ENCODE measurements around the gene SERINC3.

Gene SERINC3

DNA sequence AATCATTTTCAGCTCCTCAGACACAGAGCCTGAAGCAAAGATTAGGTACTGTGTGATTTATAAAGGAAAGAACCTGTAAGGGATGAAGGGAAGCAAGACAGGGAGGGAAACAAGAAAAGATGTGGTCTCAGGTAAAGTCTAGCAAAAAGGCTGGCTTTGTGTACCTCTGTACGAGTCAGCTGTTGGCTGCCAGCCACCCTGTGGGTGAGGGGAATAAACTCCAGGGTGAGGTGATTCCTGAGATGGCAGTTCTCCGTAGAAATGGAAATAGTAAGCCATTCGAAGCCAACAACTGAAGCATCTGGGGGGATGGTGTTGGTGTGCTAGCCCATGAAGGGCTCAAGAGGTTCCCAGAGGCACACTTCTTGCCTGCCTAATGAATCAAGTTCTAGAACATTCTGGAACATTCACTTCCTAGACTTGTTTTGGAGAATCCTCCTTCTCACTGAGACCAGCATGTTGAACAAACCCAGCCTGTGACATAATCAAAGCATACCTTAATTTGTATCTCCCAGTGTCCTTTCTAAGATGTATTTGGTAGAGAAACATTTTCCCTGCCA, 56.8 kb downstream of the SERINC3 start:
- no peak for DNase-seq

DNA sequence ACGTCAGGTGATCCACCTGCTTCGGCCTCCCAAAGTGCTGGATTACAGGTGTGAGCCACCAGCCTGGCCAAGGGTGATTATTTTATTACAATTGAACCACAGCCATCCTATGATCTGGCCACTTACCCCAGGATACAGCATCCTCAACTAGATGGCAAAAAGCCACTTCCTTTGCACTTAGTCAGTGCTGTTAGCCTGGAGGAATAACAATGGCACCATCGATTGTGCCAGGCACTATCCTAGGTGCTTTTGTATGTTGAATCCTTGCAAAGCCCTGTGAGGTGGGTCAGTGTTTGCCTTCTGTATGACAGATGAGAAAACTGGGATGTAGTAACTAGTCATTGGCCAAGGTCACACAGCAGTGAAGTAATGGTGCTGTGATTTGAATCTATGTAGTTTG, 57.4 kb downstream of the SERINC3 start:
- DNase-seq, result no peak

DNA sequence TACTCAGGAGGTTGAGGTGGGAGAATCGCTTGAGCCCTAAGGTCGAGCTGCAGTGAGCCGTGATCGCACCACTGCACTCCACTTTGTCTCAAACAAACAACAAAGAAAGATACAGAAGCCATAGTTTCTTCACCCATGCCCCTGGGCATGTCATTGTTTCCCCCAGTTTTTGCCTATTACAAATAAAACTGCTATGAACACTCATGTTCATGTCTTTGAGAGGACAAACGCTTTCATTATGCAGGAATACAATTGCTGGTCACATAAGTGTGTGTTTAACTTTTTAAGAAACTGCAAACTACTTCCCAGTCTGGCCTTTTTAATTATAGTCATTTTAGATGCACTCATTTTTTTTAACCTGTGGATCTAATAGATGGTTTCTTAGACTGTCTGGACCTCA, 58.4 kb downstream of the SERINC3 start:
- DNase-seq, result no peak

DNA sequence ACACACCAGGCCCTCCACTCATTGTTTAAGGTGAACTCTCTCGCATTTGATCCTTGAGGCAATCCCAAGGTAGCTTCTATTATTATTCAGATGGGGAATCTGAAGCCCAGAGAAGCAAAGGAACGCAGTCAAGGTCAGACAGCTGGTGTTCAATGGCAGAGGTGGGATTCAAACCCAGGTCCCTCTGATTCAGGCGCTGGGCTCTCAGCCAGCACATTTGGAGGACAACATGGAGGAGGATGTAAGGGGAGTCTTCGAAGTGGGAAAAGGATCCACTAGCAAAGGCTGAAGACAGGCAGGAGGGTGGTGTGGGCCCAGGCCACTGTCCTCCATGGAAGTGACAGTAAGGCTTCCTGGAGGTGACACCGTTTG, 60.1 kb downstream of the SERINC3 start:
- no peak for DNase-seq

DNA sequence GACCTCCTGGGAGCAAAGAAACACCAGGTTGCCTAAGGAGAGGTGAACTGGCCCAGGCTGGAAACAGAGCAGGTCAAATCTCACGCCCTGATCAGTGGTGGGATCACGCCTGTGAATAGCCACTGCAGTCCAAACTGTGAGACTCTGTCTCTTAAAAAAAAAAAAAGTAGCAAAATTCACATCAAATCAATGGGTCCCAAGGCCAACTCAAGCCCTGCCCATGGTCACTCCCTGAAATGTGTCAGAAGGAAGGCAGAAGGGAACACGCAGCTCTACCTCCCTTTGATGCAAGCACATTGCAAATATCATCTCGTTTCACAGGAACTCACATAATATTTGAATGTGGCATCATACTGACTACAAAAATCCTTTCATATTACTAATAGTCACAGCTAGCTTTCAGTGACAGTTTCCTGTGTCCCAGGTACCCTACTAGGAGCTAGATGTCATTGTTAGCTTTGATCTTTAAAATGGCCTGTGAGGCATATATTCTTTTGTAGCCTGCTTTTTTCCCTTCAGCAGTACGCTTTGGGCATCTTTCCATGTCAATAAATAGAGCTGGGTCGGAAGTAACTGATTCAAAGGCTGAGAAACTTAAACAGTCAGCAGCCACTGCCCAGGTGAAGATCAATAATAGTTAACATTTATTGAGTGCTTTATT, 60.6 kb downstream of the SERINC3 start:
- DNase-seq, result no peak

DNA sequence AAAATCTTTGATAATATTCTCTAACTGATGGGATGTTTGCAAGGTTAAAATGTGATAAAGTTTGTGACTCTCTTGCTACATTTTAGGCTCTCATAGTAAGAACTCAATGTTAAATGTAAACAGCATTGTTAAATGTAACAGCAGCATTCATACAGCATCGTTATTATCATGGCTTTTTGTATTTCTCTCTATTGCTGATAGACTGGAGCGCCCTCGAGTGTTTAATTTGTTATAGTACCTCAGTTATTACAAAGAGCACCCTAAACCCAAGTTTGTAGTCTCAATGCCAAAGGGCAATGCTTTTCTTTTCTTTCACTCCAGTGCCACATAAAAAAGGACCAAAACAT, 61.1 kb downstream of the SERINC3 start:
- DNase-seq, result no peak

DNA sequence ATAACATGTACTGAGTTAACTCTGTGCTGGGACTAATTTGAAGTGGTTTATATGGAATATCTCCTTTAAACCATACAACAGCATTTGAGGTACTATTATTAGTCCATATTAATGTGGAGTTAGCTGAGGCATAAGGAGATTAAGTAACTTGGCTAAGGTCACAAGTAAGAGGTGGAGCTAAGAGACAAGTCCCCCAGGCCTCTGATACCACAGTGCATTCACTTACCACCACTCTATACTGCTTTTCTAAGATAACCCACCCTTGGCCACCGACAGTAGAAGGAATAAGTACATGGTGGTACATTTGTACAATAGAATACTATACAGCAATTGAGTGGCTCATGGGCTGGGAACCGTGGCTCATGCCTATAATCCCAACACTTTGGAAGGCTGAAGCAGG, 62.6 kb downstream of the SERINC3 start:
- DNase-seq, result no peak

DNA sequence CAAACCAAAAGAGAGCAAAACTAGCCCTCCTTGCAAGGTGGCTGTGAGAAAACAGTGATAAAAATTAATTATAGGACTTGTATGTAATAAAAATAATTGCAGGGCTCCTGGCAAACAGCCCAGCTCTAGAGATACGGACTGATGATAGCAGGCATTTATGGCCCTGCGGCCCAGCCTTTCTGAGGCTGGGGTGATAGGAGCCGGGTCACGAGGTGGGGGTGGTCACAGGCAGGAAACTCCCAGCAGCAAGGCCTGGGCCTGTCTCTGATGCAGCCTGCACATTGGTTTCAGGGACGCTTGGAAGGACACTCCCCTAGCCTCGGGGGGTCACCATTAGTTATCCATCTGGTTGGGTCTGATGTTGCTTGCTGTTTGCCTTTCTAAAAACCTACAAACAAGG, 64.9 kb downstream of the SERINC3 start:
- no peak for DNase-seq

DNA sequence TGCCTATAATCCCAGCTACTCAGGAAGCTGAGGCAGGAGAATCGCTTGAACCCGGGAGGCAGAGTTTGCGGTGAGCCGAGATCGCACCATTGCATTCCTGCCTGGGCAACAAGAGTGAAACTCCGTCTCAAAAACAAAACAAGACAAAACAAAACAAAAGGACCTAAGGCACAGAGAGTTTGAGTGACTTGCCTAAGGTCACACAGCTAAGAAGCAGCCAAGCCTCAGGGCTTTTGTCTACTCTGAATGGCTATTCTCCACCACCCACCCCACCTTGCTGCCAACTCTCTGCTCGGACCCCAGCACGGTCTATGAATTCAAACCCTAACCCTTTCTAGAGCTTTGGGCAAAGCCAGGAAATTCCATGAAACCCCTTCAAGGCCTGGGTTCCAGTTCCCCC, 65.3 kb downstream of the SERINC3 start:
- no peak for DNase-seq

DNA sequence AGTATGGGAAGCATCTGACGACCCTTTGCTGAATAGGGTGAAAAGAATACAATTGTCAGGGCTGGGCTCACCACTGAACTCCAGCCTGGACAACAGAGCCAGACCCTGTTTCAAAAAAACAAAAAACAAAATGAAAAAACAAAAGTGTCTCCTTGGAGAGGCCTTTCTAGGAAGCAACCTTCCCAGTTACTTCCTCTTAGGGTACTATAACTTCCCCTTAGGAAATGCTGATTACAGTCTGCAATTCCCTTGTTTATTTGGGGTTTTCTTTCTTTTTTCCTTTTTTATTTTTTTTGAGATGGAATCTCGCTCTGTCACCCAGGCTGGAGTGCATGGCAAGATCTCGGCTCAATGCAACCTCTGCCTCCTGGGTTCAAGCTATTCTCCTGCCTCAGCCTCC, 66.7 kb downstream of the SERINC3 start:
- no peak for DNase-seq

DNA sequence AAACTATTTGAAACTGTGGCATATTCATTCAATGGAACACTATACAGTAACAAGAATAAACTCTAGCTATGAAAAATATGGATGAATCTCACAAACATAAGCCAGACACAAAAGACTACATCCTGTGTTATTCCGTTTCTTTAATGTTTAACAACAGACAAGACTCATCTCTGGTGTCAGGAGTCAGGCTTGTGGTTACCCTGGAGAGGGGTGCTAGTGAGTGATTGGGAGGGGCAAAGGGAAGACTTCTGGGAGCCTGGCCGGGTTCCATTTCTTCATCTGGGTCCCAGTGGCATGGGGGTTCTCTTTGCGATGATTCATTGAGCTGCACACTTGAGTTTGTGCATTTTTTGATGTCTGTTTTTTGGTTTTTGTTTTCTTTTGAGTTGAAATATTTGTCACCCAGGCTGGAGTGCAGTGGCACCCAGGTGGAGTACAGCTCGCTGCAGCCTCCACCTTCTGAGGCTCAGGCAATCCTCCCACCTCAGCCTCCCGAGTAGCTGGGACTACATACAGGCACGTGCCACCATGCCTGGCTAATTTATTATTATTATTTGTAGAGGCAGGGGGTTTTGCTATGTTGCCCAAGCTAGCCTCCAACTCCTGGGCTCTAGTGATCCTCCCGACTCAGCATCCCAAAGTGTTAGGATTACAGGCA, 67.4 kb downstream of the SERINC3 start:
- DNase-seq, result no peak

DNA sequence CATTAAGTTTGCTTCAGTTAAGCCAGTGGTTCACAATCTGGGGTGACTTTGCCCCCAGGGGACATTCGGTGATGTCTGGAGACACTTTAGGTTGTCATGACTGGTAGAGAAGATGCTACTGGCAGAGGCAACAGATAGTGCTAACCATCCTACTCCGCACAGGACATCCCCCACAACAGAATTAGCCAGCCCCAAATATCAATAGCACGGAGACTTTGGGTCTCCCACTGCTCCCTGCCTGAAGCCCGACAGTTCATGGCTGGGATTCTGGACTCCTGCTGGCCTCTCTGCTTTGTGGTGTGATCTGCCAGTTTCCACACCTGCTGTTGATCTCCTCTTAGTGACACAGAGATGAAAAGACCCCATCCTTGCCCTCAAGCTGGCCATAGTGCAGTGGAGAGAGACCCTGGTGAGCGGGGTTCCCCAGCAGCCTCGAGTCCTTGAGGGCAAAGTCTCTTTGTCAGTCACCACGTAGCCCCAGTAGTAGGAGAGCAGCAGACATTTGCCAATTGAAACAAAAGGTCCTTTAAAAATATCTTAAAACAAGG, 70.9 kb downstream of the SERINC3 start:
- no peak for DNase-seq

DNA sequence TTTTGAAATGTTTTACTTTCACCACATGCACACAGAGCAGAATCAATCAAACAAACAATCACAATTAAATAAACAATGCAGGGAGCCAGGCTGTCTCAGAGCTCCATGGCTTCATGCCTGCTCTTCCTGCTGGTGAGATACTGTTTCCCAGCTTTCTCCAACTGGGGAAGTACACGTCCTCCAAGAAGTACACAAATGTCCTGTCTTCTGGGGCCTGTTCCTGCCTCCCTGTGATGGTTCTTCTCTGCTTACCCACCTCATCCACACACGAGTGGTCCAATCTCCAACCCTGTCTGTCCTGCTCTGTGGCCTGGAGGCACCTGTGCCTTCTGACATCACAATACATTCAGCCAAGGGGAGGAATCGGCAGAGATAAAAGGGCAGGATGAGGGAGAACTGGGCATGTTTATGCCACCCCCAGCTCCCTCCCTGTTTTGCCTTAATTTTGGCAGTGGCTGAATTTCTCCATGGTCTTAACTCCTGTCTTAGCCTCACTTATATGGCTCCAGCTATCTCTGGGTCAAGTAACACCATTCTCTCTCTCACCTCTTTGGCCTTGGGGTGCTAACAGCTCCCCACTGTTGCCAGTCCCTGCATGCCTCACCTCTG, 71.5 kb downstream of the SERINC3 start:
- DNase-seq, result no peak

DNA sequence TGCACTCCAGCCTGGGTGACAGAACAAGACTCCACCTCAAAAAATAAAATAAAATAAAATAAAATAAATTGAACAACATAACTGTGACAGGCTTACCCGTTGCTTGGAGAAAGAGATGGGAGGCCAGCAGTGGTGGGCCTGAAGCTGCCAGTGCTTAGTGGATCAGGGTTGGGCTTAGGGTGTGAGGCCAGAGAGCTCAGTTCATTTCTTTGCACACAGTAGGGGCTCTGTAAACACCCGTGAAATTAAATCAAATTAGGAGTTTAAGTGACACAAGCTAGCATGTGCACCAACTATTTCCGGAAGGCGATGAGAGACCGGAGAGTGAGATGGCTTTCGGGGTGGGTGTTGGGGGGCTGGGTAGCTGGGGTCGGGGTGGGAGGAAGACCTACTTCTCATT, 72.0 kb downstream of the SERINC3 start:
- no peak for DNase-seq

DNA sequence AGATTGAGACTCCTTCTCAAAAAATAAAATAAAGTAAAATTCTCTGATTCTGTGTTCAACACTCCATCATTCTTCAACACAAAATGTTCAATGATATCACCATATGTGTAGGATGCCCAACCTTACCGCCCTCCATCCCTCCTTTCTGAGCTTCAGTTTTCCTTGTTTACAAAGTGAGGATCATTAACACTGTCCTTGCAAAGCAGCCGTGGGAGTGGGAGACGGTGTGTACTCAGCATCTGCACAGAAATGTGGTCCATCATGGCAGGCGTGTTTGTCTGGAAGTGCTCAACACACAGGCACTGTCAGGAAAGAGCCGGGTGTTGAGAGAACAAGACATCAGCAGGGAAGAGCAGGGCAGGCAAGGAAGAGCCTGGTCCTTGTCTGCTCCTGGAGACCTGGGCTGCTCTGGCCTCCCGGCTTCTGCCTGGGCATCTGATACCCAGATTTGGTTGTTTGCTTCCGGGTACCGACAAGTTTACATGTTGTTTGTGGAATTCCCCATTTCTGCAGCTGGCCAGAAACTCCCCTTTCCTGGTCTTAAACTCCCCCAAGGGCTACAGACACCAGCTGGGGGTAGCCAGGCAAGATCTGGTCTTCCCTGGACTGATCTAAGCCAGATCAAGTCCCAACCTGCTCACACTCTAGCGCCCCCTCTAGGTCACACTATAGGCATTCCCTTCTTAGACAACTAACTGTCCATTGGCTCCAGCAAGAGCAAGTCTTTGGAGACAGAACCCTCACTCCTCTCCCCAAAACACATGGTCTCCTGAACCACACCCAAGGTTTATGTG, 72.9 kb downstream of the SERINC3 start:
- DNase-seq, result peak in 1 of 56 donors; percentile 2

DNA sequence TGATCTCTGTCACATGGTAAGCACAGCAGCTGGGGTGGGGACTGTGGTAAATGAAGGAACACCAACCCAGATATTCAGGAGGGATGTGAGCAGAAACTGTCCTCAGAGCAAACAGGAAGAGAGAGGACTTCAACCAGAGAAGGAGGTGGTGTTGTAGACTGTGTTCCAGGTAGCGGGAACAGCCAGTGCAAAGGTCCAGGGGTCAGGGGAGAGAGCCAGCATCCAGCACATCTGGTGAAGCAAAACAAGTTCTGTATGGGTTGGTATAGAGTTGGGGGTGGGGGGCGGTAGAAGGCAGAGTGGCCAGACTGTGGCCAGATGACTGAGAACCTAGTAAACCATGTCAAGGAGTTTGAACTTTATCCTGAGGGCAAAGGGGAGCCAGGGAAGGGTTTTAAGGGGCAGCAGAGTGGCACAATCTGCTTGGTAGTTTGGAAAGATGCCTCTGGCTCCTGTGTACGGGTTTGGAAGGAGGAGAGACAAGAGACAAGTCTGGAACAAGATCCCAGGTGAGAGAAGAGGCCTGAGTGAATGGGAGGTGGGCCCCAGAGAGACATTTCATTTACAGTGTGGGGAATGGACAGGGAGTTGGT, 73.9 kb downstream of the SERINC3 start:
- DNase-seq, result no peak

Data from amygdala (tissue), 56 donors.